Measurements from ENCODE around the gene P4HB. TPM values are rescaled to one million over a fixed set of nuclear protein-coding genes. Genes with fewer than 3 reads are reported as not detected.

P4HB gene
- total and polyA plus RNA-seq, 2 experiments from 2014 or later, result 206 to 620 TPM

DNA sequence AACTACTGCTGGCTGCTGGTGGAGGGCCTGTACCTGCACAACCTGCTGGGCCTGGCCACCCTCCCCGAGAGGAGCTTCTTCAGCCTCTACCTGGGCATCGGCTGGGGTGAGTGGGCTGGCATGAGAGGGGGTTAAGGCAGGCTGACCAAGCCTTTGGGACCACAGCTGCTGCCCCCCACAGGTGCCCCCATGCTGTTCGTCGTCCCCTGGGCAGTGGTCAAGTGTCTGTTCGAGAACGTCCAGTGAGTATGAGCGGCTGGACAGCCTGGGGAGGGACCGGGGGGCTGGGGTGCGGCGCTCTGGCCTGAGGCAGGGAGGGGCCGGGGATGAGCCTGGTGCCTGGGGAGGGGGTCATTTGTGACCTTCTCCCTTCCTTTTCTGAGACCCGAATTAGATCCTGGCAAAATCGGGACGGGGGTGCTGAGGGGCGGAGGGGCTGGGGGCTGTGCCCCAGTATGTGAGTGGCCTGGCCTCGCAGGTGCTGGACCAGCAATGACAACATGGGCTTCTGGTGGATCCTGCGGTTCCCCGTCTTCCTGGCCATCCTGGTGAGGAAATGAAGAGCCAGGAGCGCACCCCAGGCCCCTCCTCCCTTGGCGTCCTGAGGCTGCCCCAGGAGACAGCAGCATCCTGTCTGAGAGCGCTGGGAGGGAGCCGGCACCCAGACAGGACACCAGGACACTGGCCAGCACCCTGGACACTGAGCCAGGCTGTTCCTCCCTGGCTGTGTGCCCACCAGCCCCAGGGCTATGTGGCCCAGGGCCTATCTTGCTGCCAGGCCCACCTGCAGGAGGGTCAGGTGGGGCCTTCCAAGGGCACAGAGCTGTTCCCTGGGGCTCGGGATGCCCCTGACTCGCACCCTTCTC, 48.4 kb downstream of the P4HB start:
- no peak overlapping the region for H3K4me2 ChIP-seq
- no peaks in the 10 kb centered on the region for H3K36me3 ChIP-seq (ENCODE audit: insufficient read depth)
- no peak overlapping the region for H2AFZ ChIP-seq
- no peaks in the 10 kb centered on the region for H4K20me1 ChIP-seq (replicated peaks; ENCODE audit: insufficient read depth)
- ATAC-seq (no peak), DNase-seq (ENCODE audit: low spot score) (no peak)
- H3K27ac ChIP-seq (ENCODE audit: low read depth), result no peak overlapping the region
- H3K79me2 ChIP-seq (replicated peaks; ENCODE audit: insufficient read depth), result no peaks in the 10 kb centered on the region
- H3K4me1 ChIP-seq (ENCODE audit: insufficient read depth), result no peaks in the 10 kb centered on the region
- H3K9me2 ChIP-seq (ENCODE audit: insufficient read depth), result no peaks in the 10 kb centered on the region
- TF ChIP-seq CREB1 (CRISPR knock-in tag; IDR thresholded peaks at IDR 0.05; ENCODE audit: low read depth), result no peak
- TF ChIP-seq ZNF331 (CRISPR knock-in tag; IDR thresholded peaks at IDR 0.05; ENCODE audit: low read depth), result no peak
- TF ChIP-seq EZH2phosphoT487 (IDR thresholded peaks at IDR 0.05; ENCODE audit: unreplicated experiment), result no peak
- no peak for TF ChIP-seq ZNF114 (CRISPR knock-in tag; IDR thresholded peaks at IDR 0.05)
- no peak for TF ChIP-seq STAT1 (IDR thresholded peaks at IDR 0.05; ENCODE audit: unreplicated experiment)
- TF ChIP-seq, protein P1, sequence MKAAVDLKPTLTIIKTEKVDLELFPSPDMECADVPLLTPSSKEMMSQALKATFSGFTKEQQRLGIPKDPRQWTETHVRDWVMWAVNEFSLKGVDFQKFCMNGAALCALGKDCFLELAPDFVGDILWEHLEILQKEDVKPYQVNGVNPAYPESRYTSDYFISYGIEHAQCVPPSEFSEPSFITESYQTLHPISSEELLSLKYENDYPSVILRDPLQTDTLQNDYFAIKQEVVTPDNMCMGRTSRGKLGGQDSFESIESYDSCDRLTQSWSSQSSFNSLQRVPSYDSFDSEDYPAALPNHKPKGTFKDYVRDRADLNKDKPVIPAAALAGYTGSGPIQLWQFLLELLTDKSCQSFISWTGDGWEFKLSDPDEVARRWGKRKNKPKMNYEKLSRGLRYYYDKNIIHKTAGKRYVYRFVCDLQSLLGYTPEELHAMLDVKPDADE (IDR thresholded peaks at IDR 0.05), result no peak
- TF ChIP-seq, protein P2, sequence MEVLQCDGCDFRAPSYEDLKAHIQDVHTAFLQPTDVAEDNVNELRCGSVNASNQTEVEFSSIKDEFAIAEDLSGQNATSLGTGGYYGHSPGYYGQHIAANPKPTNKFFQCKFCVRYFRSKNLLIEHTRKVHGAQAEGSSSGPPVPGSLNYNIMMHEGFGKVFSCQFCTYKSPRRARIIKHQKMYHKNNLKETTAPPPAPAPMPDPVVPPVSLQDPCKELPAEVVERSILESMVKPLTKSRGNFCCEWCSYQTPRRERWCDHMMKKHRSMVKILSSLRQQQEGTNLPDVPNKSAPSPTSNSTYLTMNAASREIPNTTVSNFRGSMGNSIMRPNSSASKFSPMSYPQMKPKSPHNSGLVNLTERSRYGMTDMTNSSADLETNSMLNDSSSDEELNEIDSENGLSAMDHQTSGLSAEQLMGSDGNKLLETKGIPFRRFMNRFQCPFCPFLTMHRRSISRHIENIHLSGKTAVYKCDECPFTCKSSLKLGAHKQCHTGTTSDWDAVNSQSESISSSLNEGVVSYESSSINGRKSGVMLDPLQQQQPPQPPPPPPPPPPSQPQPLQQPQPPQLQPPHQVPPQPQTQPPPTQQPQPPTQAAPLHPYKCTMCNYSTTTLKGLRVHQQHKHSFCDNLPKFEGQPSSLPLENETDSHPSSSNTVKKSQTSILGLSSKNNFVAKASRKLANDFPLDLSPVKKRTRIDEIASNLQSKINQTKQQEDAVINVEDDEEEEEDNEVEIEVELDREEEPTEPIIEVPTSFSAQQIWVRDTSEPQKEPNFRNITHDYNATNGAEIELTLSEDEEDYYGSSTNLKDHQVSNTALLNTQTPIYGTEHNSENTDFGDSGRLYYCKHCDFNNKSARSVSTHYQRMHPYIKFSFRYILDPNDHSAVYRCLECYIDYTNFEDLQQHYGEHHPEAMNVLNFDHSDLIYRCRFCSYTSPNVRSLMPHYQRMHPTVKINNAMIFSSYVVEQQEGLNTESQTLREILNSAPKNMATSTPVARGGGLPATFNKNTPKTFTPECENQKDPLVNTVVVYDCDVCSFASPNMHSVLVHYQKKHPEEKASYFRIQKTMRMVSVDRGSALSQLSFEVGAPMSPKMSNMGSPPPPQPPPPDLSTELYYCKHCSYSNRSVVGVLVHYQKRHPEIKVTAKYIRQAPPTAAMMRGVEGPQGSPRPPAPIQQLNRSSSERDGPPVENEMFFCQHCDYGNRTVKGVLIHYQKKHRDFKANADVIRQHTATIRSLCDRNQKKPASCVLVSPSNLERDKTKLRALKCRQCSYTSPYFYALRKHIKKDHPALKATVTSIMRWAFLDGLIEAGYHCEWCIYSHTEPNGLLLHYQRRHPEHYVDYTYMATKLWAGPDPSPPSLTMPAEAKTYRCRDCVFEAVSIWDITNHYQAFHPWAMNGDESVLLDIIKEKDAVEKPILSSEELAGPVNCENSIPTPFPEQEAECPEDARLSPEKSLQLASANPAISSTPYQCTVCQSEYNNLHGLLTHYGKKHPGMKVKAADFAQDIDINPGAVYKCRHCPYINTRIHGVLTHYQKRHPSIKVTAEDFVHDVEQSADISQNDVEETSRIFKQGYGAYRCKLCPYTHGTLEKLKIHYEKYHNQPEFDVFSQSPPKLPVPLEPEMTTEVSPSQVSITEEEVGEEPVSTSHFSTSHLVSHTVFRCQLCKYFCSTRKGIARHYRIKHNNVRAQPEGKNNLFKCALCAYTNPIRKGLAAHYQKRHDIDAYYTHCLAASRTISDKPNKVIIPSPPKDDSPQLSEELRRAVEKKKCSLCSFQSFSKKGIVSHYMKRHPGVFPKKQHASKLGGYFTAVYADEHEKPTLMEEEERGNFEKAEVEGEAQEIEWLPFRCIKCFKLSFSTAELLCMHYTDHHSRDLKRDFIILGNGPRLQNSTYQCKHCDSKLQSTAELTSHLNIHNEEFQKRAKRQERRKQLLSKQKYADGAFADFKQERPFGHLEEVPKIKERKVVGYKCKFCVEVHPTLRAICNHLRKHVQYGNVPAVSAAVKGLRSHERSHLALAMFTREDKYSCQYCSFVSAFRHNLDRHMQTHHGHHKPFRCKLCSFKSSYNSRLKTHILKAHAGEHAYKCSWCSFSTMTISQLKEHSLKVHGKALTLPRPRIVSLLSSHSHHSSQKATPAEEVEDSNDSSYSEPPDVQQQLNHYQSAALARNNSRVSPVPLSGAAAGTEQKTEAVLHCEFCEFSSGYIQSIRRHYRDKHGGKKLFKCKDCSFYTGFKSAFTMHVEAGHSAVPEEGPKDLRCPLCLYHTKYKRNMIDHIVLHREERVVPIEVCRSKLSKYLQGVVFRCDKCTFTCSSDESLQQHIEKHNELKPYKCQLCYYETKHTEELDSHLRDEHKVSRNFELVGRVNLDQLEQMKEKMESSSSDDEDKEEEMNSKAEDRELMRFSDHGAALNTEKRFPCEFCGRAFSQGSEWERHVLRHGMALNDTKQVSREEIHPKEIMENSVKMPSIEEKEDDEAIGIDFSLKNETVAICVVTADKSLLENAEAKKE (CRISPR knock-in tag; IDR thresholded peaks at IDR 0.05), result no peak
- TF ChIP-seq EZH2 (IDR thresholded peaks at IDR 0.05; ENCODE audit: low read depth, unreplicated experiment), result no peak
- no peak for TF ChIP-seq JUNB (IDR thresholded peaks at IDR 0.05; ENCODE audit: unreplicated experiment)
- no peak for TF ChIP-seq POLR2AphosphoS5 (IDR thresholded peaks at IDR 0.05; ENCODE audit: low read depth)
- TF ChIP-seq, protein P3, sequence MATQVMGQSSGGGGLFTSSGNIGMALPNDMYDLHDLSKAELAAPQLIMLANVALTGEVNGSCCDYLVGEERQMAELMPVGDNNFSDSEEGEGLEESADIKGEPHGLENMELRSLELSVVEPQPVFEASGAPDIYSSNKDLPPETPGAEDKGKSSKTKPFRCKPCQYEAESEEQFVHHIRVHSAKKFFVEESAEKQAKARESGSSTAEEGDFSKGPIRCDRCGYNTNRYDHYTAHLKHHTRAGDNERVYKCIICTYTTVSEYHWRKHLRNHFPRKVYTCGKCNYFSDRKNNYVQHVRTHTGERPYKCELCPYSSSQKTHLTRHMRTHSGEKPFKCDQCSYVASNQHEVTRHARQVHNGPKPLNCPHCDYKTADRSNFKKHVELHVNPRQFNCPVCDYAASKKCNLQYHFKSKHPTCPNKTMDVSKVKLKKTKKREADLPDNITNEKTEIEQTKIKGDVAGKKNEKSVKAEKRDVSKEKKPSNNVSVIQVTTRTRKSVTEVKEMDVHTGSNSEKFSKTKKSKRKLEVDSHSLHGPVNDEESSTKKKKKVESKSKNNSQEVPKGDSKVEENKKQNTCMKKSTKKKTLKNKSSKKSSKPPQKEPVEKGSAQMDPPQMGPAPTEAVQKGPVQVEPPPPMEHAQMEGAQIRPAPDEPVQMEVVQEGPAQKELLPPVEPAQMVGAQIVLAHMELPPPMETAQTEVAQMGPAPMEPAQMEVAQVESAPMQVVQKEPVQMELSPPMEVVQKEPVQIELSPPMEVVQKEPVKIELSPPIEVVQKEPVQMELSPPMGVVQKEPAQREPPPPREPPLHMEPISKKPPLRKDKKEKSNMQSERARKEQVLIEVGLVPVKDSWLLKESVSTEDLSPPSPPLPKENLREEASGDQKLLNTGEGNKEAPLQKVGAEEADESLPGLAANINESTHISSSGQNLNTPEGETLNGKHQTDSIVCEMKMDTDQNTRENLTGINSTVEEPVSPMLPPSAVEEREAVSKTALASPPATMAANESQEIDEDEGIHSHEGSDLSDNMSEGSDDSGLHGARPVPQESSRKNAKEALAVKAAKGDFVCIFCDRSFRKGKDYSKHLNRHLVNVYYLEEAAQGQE (IDR thresholded peaks at IDR 0.05; ENCODE audit: unreplicated experiment), result no peak
- TF ChIP-seq, protein P4, sequence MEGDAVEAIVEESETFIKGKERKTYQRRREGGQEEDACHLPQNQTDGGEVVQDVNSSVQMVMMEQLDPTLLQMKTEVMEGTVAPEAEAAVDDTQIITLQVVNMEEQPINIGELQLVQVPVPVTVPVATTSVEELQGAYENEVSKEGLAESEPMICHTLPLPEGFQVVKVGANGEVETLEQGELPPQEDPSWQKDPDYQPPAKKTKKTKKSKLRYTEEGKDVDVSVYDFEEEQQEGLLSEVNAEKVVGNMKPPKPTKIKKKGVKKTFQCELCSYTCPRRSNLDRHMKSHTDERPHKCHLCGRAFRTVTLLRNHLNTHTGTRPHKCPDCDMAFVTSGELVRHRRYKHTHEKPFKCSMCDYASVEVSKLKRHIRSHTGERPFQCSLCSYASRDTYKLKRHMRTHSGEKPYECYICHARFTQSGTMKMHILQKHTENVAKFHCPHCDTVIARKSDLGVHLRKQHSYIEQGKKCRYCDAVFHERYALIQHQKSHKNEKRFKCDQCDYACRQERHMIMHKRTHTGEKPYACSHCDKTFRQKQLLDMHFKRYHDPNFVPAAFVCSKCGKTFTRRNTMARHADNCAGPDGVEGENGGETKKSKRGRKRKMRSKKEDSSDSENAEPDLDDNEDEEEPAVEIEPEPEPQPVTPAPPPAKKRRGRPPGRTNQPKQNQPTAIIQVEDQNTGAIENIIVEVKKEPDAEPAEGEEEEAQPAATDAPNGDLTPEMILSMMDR (conservative IDR thresholded peaks at IDR 0.05; ENCODE audit: low read depth in 2 of 2), result no peak
- no peak for TF ChIP-seq NANOG (IDR thresholded peaks at IDR 0.05; ENCODE audit: borderline replicate concordance)
- Mint-ChIP-seq H3K4me3 (no peak overlapping the region), H3K27ac (no peak overlapping the region), H3K4me1 (no peaks in the 10 kb centered on the region; the same call in 2 of the 3 replicates), H3K9me3 (peaks cover 4% of the 10 kb centered on the region), H3K36me3 (ENCODE audit: low read depth) (no peaks in the 10 kb centered on the region; the same call in 2 of the 3 replicates), H3K27me3 (ENCODE audit: insufficient read depth, low read depth, poor library complexity) (peaks cover 18% of the 10 kb centered on the region)
- no peaks in the 10 kb centered on the region for H3K27me3 ChIP-seq (ENCODE audit: insufficient read depth)
- no peaks in the 10 kb centered on the region; the same call in 1 of the 2 replicates for H3F3A ChIP-seq (replicated peaks; ENCODE audit: low read depth)
- H3K4me3 ChIP-seq, result no peak overlapping the region

Measured in GM23338 (cell line).